NCI-H146 treated with DMSO at 0.1 percent for 48 hours (cell line): ENCODE measurements around the gene HMGXB3.

Experiments
- DNase-seq: peaks from one replicate; lab custom pipeline; 2025; ENCODE audit not compliant: unreplicated experiment; lab: John Stamatoyannopoulos, UW

Gene HMGXB3

GRCh38 chr5:150000256-150000989, at the start of gene HMGXB3, which contains the start of gene TIGD6:
Gene HMGXB3 (plus strand): TSS chr5:150000739. CDS start chr5:150004853, 4,114 bp downstream.
Gene TIGD6 (minus strand): TSS chr5:150000654. CDS start chr5:149996348, 4,306 bp downstream.
- peak; percentile 75 for DNase-seq

GRCh38 chr5:149951138-149951749, 49.3 kb upstream of the HMGXB3 start:
- no peak for DNase-seq

GRCh38 chr5:149953436-149954121, 47.0 kb upstream of the HMGXB3 start:
- DNase-seq, result no peak

- no peak for DNase-seq
These were observed 45.7 kb upstream of the HMGXB3 start for GRCh38 chr5:149954798-149955197.

GRCh38 chr5:149956685-149957084, 43.9 kb upstream of the HMGXB3 start:
- DNase-seq, result no peak

- no peak for DNase-seq
These were observed 42.7 kb upstream of the HMGXB3 start for GRCh38 chr5:149957855-149958254.

- no peak for DNase-seq
These were observed 40.9 kb upstream of the HMGXB3 start for GRCh38 chr5:149959406-149960236.

GRCh38 chr5:149960272-149961185, 40.0 kb upstream of the HMGXB3 start, which contains the start of gene SLC26A2:
Gene SLC26A2 (plus strand): TSS chr5:149960758. CDS start chr5:149977653, 16,895 bp downstream.
- DNase-seq, result peak; percentile 94

- DNase-seq, result no peak
These were observed 39.3 kb upstream of the HMGXB3 start for GRCh38 chr5:149961186-149961685.

GRCh38 chr5:149961957-149962409, 38.6 kb upstream of the HMGXB3 start:
- DNase-seq, result no peak

GRCh38 chr5:149962601-149963300, 37.8 kb upstream of the HMGXB3 start:
- DNase-seq, result no peak

- no peak for DNase-seq
These were observed 36.8 kb upstream of the HMGXB3 start for GRCh38 chr5:149963729-149964128.

- no peak for DNase-seq
These were observed 33.6 kb upstream of the HMGXB3 start for GRCh38 chr5:149966946-149967345.

- no peak for DNase-seq
These were observed 31.2 kb upstream of the HMGXB3 start for GRCh38 chr5:149969181-149969930.

- no peak for DNase-seq
These were observed 25.1 kb upstream of the HMGXB3 start for GRCh38 chr5:149975409-149975808.

GRCh38 chr5:149979896-149980295, 20.6 kb upstream of the HMGXB3 start:
- no peak for DNase-seq

GRCh38 chr5:149981206-149981605, 19.3 kb upstream of the HMGXB3 start:
- DNase-seq, result no peak

GRCh38 chr5:149982505-149982904, 18.0 kb upstream of the HMGXB3 start:
- DNase-seq, result no peak
